IPS-15b (cell line): Measurements from ENCODE around the gene LAMC3.

Experiments
- H3K27me3 ChIP-seq: one replicate; pipeline ENCODE4 v1.6.1; 2013; ENCODE audit warnings: low read length; ENCODE audit not compliant: control insufficient read depth, insufficient read depth
- H3K36me3 ChIP-seq: one replicate; pipeline ENCODE4 v1.6.1; 2013; ENCODE audit warnings: low read length; ENCODE audit not compliant: control insufficient read depth, insufficient read depth
- H3K4me1 ChIP-seq: one replicate; pipeline ENCODE4 v1.6.1; 2013; ENCODE audit warnings: mild to moderate bottlenecking, low read length; ENCODE audit not compliant: control insufficient read depth, insufficient read depth
- H3K4me3 ChIP-seq: one replicate; pipeline ENCODE4 v1.5.1; 2013; ENCODE audit warnings: low read depth, low read length
- H3K9ac ChIP-seq: one replicate; pipeline ENCODE4 v1.6.1; 2013; ENCODE audit warnings: low read depth, mild to moderate bottlenecking, low read length
- H3K9me3 ChIP-seq: one replicate; pipeline ENCODE4 v1.6.1; 2013; ENCODE audit warnings: mild to moderate bottlenecking, low read length; ENCODE audit not compliant: control insufficient read depth, insufficient read depth

LAMC3 gene

GRCh38 chr9:130971294-130971849 is 37.6 kb upstream of the LAMC3 start:
- Histone ChIP-seq H3K4me1 (no peaks in the 10 kb centered on the region), H3K9me3 (no peaks in the 10 kb centered on the region), H3K27me3 (no peaks in the 10 kb centered on the region), H3K36me3 (no peaks in the 10 kb centered on the region), H3K4me3 (no peak overlapping the region), H3K9ac (no peak overlapping the region)

DNA sequence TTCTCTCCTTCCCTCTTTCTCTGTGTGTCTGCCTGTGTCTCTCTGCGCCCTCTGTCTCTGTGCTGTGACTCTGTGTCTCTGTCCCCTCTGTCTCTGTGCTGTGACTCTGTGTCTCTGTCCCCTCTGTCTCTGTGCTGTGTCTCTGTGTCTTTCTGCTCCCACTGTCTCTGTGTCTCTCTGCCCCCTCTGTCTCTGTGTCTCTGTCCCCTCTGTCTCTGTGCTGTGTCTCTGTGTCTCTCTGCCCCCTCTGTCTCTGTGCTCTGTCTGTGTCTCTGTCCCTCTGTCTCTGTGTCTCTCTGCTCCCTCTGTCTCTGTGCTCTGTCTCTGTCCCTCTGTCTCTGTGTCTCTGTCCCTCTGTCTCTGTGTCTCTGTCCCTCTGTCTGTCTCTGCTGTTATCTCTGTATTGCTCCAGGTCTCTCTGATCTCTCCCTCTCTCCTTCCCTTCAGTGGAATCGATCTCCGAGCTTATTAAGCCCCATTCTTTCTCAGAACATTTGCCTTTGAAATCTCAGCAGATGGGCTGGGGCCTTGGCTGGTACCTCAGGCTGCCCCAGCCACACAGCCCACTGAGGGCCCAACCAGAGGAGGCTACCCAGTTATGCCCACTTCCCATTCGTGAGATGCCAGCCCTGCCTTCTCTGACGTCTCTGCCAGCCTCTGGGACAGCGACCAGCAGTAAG is 36.6 kb upstream of the LAMC3 start:
- no peak overlapping the region for H3K4me3 ChIP-seq
- no peaks in the 10 kb centered on the region for H3K36me3 ChIP-seq
- no peaks in the 10 kb centered on the region for H3K27me3 ChIP-seq
- H3K4me1 ChIP-seq = no peaks in the 10 kb centered on the region
- H3K9me3 ChIP-seq = no peaks in the 10 kb centered on the region
- no peak overlapping the region for H3K9ac ChIP-seq

GRCh38 chr9:130972957-130973685 is 35.9 kb upstream of the LAMC3 start:
- Histone ChIP-seq H3K27me3 (no peaks in the 10 kb centered on the region), H3K36me3 (no peaks in the 10 kb centered on the region), H3K9me3 (no peaks in the 10 kb centered on the region), H3K4me1 (no peaks in the 10 kb centered on the region), H3K9ac (no peak overlapping the region), H3K4me3 (no peak overlapping the region)

DNA sequence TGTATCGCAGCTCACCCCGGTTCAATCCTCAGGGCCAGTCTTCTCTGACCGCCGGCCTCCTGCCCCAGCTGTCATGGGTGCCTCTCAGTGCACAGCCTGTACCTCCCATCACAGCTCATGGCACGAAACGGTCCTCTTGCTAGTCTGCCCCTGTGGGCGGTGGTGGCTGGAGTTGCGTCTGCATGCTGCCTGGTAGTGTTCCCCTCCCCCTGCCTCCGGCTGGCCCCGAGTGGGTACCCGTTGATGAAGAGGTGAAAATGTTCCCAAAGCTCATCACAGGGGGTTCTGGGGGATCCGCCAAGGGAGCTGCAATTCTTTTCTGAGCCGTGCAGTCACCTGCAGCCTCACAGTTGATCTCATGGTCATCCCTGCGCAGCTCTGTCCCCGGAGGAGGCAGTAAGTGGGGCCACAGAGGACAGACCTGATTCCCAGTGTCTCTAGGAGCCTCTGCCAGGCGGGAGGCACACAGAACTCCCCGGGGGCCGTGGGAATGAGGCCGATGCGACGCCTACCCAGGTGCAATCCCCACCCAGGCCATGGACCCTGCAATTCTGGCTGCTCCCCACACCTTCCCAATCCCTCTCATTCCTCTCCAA is 35.2 kb upstream of the LAMC3 start:
- Histone ChIP-seq H3K9me3 (no peaks in the 10 kb centered on the region), H3K36me3 (no peaks in the 10 kb centered on the region), H3K4me1 (no peaks in the 10 kb centered on the region), H3K4me3 (no peak overlapping the region), H3K9ac (no peak overlapping the region), H3K27me3 (no peaks in the 10 kb centered on the region)

- Histone ChIP-seq H3K9me3 (no peaks in the 10 kb centered on the region), H3K36me3 (no peaks in the 10 kb centered on the region), H3K9ac (no peak overlapping the region), H3K4me1 (no peaks in the 10 kb centered on the region), H3K4me3 (no peak overlapping the region), H3K27me3 (no peaks in the 10 kb centered on the region)
These were observed 34.3 kb upstream of the LAMC3 start for GRCh38 chr9:130974697-130975096.

DNA sequence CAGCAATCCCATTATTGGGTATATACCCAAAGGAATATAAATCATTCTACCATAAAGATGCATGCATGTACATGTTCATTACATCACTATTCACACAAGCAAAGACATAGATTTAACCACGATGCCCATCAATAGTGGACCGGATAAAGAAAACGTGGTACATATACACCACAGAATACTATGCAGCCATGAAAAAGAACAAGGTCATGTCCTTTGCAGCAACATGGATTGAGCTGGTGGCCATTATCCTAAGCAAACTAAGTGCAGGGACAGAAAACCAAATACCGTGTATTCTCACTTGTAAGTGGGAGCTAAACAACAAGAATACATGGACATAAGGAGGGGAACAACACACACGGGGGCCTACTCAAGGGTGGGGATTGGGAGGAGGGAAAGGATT is 33.8 kb upstream of the LAMC3 start:
- Histone ChIP-seq H3K27me3 (no peaks in the 10 kb centered on the region), H3K36me3 (no peaks in the 10 kb centered on the region), H3K4me3 (no peak overlapping the region), H3K9me3 (no peaks in the 10 kb centered on the region), H3K4me1 (no peaks in the 10 kb centered on the region), H3K9ac (no peak overlapping the region)

GRCh38 chr9:130975932-130976841 is 32.8 kb upstream of the LAMC3 start:
- Histone ChIP-seq H3K36me3 (no peaks in the 10 kb centered on the region), H3K4me1 (no peaks in the 10 kb centered on the region), H3K4me3 (no peak overlapping the region), H3K9me3 (no peaks in the 10 kb centered on the region), H3K27me3 (no peaks in the 10 kb centered on the region), H3K9ac (no peak overlapping the region)

DNA sequence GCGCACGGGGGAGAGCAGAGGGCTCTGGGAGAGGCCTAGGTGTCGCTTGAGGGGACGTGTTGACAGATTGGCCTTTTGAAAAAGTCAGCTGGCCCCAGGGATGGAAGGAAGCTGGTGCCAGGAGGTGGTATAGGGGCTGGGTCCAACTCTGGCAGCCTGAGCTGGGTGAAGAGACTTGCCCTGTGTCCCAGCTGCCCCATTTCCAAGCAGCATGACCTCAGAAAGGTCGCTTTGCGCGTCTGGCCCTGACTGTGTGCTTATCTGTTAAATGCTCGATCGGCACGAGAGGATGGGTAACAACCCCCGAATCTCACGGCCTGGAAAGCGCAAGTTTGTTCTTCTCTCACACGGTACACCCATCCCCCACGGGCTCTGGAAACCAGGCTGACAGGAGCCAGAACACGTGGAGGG is 31.2 kb upstream of the LAMC3 start:
- H3K9me3 ChIP-seq = no peaks in the 10 kb centered on the region
- H3K27me3 ChIP-seq = no peaks in the 10 kb centered on the region
- no peak overlapping the region for H3K4me3 ChIP-seq
- no peaks in the 10 kb centered on the region for H3K4me1 ChIP-seq
- H3K9ac ChIP-seq = no peak overlapping the region
- H3K36me3 ChIP-seq = no peaks in the 10 kb centered on the region

GRCh38 chr9:130979591-130980385 is 29.2 kb upstream of the LAMC3 start:
- Histone ChIP-seq H3K27me3 (no peaks in the 10 kb centered on the region), H3K9ac (no peak overlapping the region), H3K4me3 (no peak overlapping the region), H3K36me3 (no peaks in the 10 kb centered on the region), H3K4me1 (no peaks in the 10 kb centered on the region), H3K9me3 (no peaks in the 10 kb centered on the region)

DNA sequence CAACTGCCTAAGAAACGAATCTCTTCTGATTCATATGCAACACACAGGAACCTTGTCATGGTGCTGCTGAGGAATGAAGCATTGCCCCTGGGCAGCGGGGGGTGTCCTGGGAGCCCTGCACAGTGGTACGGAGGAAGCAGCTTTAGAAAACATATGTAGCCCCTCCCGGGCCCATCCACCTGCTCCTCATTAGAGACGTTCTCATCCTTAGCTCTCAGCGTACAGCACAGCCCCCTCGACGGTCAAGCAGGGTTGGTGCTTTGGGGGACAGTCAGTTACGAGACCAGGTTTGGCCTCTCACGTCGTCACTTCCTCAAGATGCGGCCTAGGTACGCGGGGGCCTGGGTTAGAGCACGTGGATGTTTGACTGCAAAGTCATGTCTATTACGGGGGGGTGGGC is 28.4 kb upstream of the LAMC3 start:
- Histone ChIP-seq H3K36me3 (no peaks in the 10 kb centered on the region), H3K4me1 (no peaks in the 10 kb centered on the region), H3K27me3 (no peaks in the 10 kb centered on the region), H3K9ac (no peak overlapping the region), H3K9me3 (no peaks in the 10 kb centered on the region), H3K4me3 (no peak overlapping the region)
